Mesendoderm (in vitro differentiated cells): ENCODE measurements around the gene ASXL3.
A peak's percentile ranks its signal among the peaks of the same experiment; 100 is the strongest.

Experiments used
- DNase-seq: peaks from one replicate; pipeline ENCODE4 v3.0.0; 2013
- H2AK5ac ChIP-seq: 2 replicates; pipeline ENCODE4 v1.6.1; 2013; ENCODE audit warnings: low read length, inconsistent platforms
- H2BK120ac ChIP-seq: 2 replicates; pipeline ENCODE4 v1.6.1; 2013; ENCODE audit warnings: low read depth, mild to moderate bottlenecking, low read length, moderate library complexity, mixed read lengths
- H2BK15ac ChIP-seq: replicated peaks from 2 replicates; pipeline ENCODE4 v1.6.1; 2013; ENCODE audit warnings: low read depth, mild to moderate bottlenecking, moderate library complexity
- H2BK5ac ChIP-seq: 2 replicates; pipeline ENCODE4 v1.6.1; 2013; ENCODE audit warnings: low read length, inconsistent platforms
- H3K18ac ChIP-seq: 2 replicates; pipeline ENCODE4 v1.6.1; 2013; ENCODE audit warnings: mild to moderate bottlenecking, low read length, mixed read lengths
- H3K23ac ChIP-seq: one replicate; pipeline ENCODE4 v1.6.1; 2013; ENCODE audit warnings: low read length
- H3K27ac ChIP-seq: 2 replicates; pipeline ENCODE4 v1.5.1; 2013; ENCODE audit warnings: low read depth, mild to moderate bottlenecking, inconsistent platforms, low read length, moderate library complexity
- H3K27me3 ChIP-seq: 2 replicates; pipeline ENCODE4 v1.6.1; 2013; ENCODE audit warnings: low read length, control low read depth, mild to moderate bottlenecking, inconsistent platforms; ENCODE audit not compliant: insufficient read depth, poor library complexity
- H3K36me3 ChIP-seq: 2 replicates; pipeline ENCODE4 v1.6.1; 2013; ENCODE audit warnings: low read length, inconsistent platforms; ENCODE audit not compliant: control insufficient read depth, insufficient read depth
- H3K4ac ChIP-seq: one replicate; pipeline ENCODE4 v1.6.1; 2013; ENCODE audit warnings: low read depth, mild to moderate bottlenecking, low read length, moderate library complexity
- H3K4me1 ChIP-seq: 2 replicates; pipeline ENCODE4 v1.6.1; 2013; ENCODE audit warnings: low read depth, low read length, inconsistent platforms; ENCODE audit not compliant: control insufficient read depth
- H3K4me2 ChIP-seq: 2 replicates; pipeline ENCODE4 v1.6.1; 2013; ENCODE audit warnings: low read length
- H3K4me3 ChIP-seq: 2 replicates; pipeline ENCODE4 v1.5.1; 2013; ENCODE audit warnings: mild to moderate bottlenecking, low read length
- H3K56ac ChIP-seq: one replicate; pipeline ENCODE4 v1.6.1; 2013; ENCODE audit warnings: low read length
- H3K79me1 ChIP-seq: 2 replicates; pipeline ENCODE4 v1.6.1; 2013; ENCODE audit warnings: low read length, inconsistent platforms
- H3K79me2 ChIP-seq: 2 replicates; pipeline ENCODE4 v1.6.1; 2013; ENCODE audit warnings: mild to moderate bottlenecking, low read length; ENCODE audit not compliant: control insufficient read depth, insufficient read depth
- H3K9ac ChIP-seq: 2 replicates; pipeline ENCODE4 v1.6.1; 2013; ENCODE audit warnings: low read length, inconsistent platforms
- H4K5ac ChIP-seq: one replicate; pipeline ENCODE4 v1.6.1; 2013; ENCODE audit warnings: low read length
- H4K8ac ChIP-seq: one replicate; pipeline ENCODE4 v1.6.1; 2013; ENCODE audit warnings: low read depth, mild to moderate bottlenecking, control low read depth, low read length, moderate library complexity
- WGBS: extraction: QIAGEN DNeasy Blood & Tissue Kit; methylation state at CpG from one replicate; pipeline ENCODE4 v1.1.7; 2013; ENCODE audit warnings: low lambda C conversion rate, missing lambda C conversion rate; ENCODE audit not compliant: insufficient coverage; ENCODE audit errors: extremely low coverage; 5-methylcytosine and 5-hydroxymethylcytosine counted together

ASXL3 gene

DNA sequence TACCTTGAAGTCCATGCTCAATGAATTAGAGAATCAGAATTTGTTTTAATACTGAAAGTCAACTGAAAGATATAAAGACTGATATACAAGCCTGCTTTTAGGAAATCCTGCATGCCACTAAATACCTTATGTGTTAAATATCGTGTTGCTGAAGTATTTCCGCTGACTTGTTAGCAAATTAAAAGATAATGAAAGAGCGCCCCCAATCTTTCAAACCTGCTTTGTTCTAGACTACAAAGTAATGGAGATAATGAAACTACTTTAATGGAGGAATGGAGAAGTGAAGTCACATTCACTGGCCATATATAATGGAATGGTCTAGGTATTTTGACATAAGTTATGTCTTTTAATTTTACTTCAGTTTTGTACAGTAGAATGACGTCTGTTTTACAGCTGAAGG, 95.7 kb downstream of the ASXL3 start:
- no peak overlapping the region for H4K5ac ChIP-seq
- H3K79me1 ChIP-seq = no peaks in the 10 kb centered on the region
- H3K23ac ChIP-seq = no peak overlapping the region
- no peak overlapping the region for H2BK120ac ChIP-seq
- no peak overlapping the region for H3K18ac ChIP-seq
- no peaks in the 10 kb centered on the region for H3K79me2 ChIP-seq
- no CpG with 5 or more reads among the region's 4 CpGs for WGBS
- H3K27ac ChIP-seq = no peak overlapping the region
- no peaks in the 10 kb centered on the region for H3K4me1 ChIP-seq
- H4K8ac ChIP-seq = no peak overlapping the region
- no peak overlapping the region for H3K4me3 ChIP-seq
- H3K56ac ChIP-seq = no peak overlapping the region
- H3K9ac ChIP-seq = no peak overlapping the region
- no peak overlapping the region for H3K4me2 ChIP-seq
- no peaks in the 10 kb centered on the region for H3K36me3 ChIP-seq
- DNase-seq = peak; percentile 49
- no peak overlapping the region for H2BK5ac ChIP-seq
- no peaks in the 10 kb centered on the region for H3K27me3 ChIP-seq
- no peak overlapping the region for H3K4ac ChIP-seq
- H2BK15ac ChIP-seq = no peak overlapping the region
- no peak overlapping the region for H2AK5ac ChIP-seq

DNA sequence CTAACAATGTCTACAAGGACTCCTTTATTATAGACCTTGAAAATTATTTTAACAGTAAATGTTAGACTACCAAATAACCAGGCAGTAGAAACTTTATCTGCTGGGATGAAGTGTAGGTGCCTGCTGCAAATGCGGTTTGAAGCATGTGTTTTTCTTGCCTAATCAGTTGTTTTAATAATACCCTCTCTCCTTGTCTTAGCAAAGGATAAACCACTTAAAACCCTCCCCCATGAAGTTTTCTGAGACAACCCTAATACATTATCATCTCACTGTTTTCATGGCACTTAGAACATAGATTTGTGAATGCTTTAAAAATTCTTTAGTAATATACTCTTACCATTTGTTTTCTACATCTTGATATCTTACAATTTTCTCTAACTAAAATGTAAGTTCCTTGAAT, 98.6 kb downstream of the ASXL3 start:
- Histone ChIP-seq H3K4ac (no peak overlapping the region), H4K5ac (no peak overlapping the region), H3K27ac (no peak overlapping the region), H2BK5ac (no peak overlapping the region), H3K27me3 (no peaks in the 10 kb centered on the region), H2BK120ac (no peak overlapping the region), H3K9ac (no peak overlapping the region), H2AK5ac (no peak overlapping the region), H3K56ac (no peak overlapping the region), H3K4me3 (no peak overlapping the region), H3K18ac (no peak overlapping the region), H2BK15ac (no peak overlapping the region), H3K4me1 (no peaks in the 10 kb centered on the region), H4K8ac (no peak overlapping the region), H3K23ac (no peak overlapping the region), H3K4me2 (no peak overlapping the region), H3K36me3 (no peaks in the 10 kb centered on the region), H3K79me1 (no peaks in the 10 kb centered on the region), H3K79me2 (no peaks in the 10 kb centered on the region)
- no CpG with 5 or more reads among the region's 1 CpG for WGBS
- DNase-seq = no peak

DNA sequence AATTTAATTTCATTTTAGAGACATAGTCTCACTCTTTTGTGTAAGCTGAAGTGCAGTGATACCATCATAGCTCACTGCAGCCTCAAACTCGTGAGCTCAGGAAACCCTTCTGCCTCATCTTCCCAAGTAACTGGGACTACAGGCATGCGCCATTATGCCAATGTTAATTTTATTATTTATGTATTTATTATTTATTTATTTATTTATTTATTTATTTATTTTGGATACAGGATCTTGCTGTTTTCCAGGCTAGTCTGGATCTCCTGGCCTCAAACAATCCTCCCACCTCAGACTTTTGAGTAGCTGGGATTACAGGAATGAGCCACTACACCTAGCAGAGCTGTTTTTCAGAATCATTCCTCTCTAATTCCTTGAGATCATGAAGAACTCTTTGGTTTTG, 99.9 kb downstream of the ASXL3 start:
- H3K4me3 ChIP-seq = no peak overlapping the region
- H4K8ac ChIP-seq = no peak overlapping the region
- H2BK5ac ChIP-seq = no peak overlapping the region
- no peak overlapping the region for H4K5ac ChIP-seq
- H3K9ac ChIP-seq = no peak overlapping the region
- H3K4me1 ChIP-seq = no peaks in the 10 kb centered on the region
- H2BK15ac ChIP-seq = no peak overlapping the region
- H3K36me3 ChIP-seq = no peaks in the 10 kb centered on the region
- no peak overlapping the region for H3K56ac ChIP-seq
- H3K4me2 ChIP-seq = no peak overlapping the region
- no peaks in the 10 kb centered on the region for H3K79me2 ChIP-seq
- no peak overlapping the region for H3K4ac ChIP-seq
- no peak overlapping the region for H3K27ac ChIP-seq
- no peak for DNase-seq
- H3K18ac ChIP-seq = no peak overlapping the region
- no CpG with 5 or more reads among the region's 2 CpGs for WGBS
- H3K27me3 ChIP-seq = no peaks in the 10 kb centered on the region
- H2AK5ac ChIP-seq = no peak overlapping the region
- H3K23ac ChIP-seq = no peak overlapping the region
- no peaks in the 10 kb centered on the region for H3K79me1 ChIP-seq
- H2BK120ac ChIP-seq = no peak overlapping the region

DNA sequence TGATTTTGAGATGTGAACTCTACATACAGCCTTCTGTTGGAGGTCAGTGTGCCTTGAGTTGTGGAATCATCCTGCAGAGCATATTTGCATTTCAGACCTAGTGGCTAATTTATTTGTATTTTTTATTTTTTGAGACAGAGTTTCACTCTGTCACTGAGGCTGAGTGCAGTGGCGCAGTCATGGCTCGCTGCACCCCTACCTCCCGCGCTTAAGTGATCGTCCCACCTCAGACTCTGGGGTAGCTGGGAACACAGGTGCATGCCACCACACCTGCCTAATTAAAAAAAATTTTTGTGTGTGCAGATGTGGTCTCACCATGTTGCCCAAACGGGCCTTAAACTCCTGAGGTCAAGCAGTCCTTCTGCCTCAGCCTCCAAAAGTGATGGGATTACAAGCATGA, 104.4 kb downstream of the ASXL3 start:
- no peak for DNase-seq
- H3K4me3 ChIP-seq = no peak overlapping the region
- no peak overlapping the region for H3K56ac ChIP-seq
- no peaks in the 10 kb centered on the region for H3K79me2 ChIP-seq
- H3K36me3 ChIP-seq = no peaks in the 10 kb centered on the region
- WGBS = no CpG with 5 or more reads among the region's 6 CpGs
- H3K4me2 ChIP-seq = no peak overlapping the region
- H4K8ac ChIP-seq = no peak overlapping the region
- no peaks in the 10 kb centered on the region for H3K4me1 ChIP-seq
- no peak overlapping the region for H3K23ac ChIP-seq
- no peak overlapping the region for H4K5ac ChIP-seq
- no peak overlapping the region for H2BK5ac ChIP-seq
- H3K9ac ChIP-seq = no peak overlapping the region
- H3K27me3 ChIP-seq = no peaks in the 10 kb centered on the region
- H3K4ac ChIP-seq = no peak overlapping the region
- no peak overlapping the region for H2BK15ac ChIP-seq
- no peaks in the 10 kb centered on the region for H3K79me1 ChIP-seq
- H3K27ac ChIP-seq = no peak overlapping the region
- no peak overlapping the region for H2BK120ac ChIP-seq
- H3K18ac ChIP-seq = no peak overlapping the region
- no peak overlapping the region for H2AK5ac ChIP-seq

DNA sequence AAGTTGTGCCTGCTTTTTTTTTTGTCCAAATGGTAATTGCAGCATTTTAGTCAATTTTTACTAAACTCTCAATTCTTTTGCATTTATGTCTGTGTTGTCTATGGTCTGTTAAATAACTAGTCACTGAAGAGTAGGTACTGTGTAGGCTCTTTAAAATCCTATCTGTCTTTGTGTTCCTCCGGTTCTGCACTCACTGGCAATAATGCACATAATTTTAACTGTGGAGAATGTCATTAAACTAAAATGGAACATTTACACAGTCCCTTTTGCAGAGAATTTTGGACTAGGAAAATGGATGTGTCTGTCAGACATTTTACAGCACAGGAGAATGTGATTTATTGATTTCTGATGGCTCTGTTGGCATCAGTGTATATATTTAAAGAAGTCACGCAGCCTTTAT, 116.6 kb downstream of the ASXL3 start:
- Histone ChIP-seq H2BK15ac (no peak overlapping the region), H3K4me1 (no peaks in the 10 kb centered on the region), H3K27ac (no peak overlapping the region), H3K4me2 (no peak overlapping the region), H3K23ac (no peak overlapping the region), H2AK5ac (no peak overlapping the region), H2BK120ac (no peak overlapping the region), H4K5ac (no peak overlapping the region), H2BK5ac (no peak overlapping the region), H3K79me2 (no peaks in the 10 kb centered on the region), H3K9ac (no peak overlapping the region), H4K8ac (no peak overlapping the region), H3K18ac (no peak overlapping the region), H3K4me3 (no peak overlapping the region), H3K4ac (no peak overlapping the region), H3K27me3 (no peaks in the 10 kb centered on the region), H3K36me3 (no peaks in the 10 kb centered on the region), H3K56ac (no peak overlapping the region), H3K79me1 (no peaks in the 10 kb centered on the region)
- WGBS = no CpG with 5 or more reads among the region's 2 CpGs
- DNase-seq = no peak

DNA sequence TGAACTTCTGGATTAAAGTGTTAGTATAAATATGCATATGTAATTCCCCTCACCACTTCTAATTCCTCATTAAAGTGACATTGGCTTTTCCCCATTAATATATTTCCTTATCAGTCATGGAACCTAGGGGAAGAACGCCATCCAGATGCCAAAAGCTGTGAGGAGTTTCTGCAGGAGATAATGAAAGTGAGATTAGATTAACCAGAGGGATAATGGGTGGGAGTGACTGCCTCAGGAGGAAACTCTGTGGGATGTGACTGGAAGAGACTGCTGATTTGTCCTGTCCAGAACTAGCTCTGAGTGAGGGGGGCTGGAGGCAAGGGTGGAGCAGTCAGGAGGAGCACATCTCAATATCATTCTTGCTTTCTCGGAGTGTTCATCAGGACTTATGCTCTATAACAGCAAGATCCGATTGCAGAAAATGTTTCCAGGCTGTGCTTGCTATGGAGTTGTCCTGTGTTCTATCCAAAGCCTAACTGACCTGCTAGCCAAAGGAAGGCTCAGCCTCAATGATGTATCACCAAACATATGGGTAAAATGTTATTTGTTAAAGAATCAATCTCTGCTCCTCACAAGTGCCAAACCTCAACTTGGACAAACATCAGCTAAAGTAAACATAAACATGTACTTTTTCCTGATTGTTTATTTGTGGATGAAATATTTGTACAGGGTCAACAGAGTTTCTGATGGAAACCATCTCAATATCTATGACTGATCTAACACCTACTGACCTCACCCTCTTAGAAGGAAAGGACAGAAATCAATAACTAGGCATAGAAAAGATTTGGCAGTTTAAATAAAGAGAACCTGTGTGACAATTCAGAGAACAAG, 118.5 kb downstream of the ASXL3 start:
- Histone ChIP-seq H3K9ac (no peak overlapping the region), H3K4ac (no peak overlapping the region), H3K27me3 (no peaks in the 10 kb centered on the region), H3K4me2 (no peak overlapping the region), H4K8ac (no peak overlapping the region), H2BK5ac (no peak overlapping the region), H3K4me3 (no peak overlapping the region), H3K18ac (no peak overlapping the region), H2BK120ac (no peak overlapping the region), H2BK15ac (no peak overlapping the region), H3K4me1 (no peaks in the 10 kb centered on the region), H3K23ac (no peak overlapping the region), H3K56ac (no peak overlapping the region), H2AK5ac (no peak overlapping the region), H3K79me2 (no peaks in the 10 kb centered on the region), H3K36me3 (no peaks in the 10 kb centered on the region), H3K27ac (no peak overlapping the region), H3K79me1 (no peaks in the 10 kb centered on the region), H4K5ac (no peak overlapping the region)
- peak; percentile 80 for DNase-seq
- no CpG with 5 or more reads among the region's 3 CpGs for WGBS
